ENCODE results near the gene RASA4B.
A peak's percentile ranks its signal among the peaks of the same experiment; 100 is the strongest.
"Not testable (repeated sequence)": the region's sequence is repeated elsewhere in the genome, so short reads cannot be mapped to it uniquely, and the experiment has no call there.

The RASA4B gene

GRCh38 chr7:102484317-102484716 lies 33.3 kb downstream of the RASA4B start:
- not testable (repeated sequence) for H3K79me1 ChIP-seq (ENCODE audit: low read length); H3K4me3 ChIP-seq (ENCODE audit: low read depth, low read length); H4K8ac ChIP-seq (ENCODE audit: low read depth, low read length); H3K4ac ChIP-seq (ENCODE audit: low read depth, low read length); H3K23ac ChIP-seq (ENCODE audit: low read length); H3K79me2 ChIP-seq (ENCODE audit: control insufficient read depth, insufficient read depth, low read length, poor library complexity); H2AK5ac ChIP-seq (ENCODE audit: low read length); H3K14ac ChIP-seq (ENCODE audit: low read length); H3K9ac ChIP-seq (ENCODE audit: low read length); DNase-seq; H3K4me2 ChIP-seq (ENCODE audit: low read length); H4K12ac ChIP-seq (ENCODE audit: low read depth, low read length); H3K36me3 ChIP-seq (ENCODE audit: control insufficient read depth in 1 of 2, insufficient read depth in 2 of 2, low read length in 2 of 2); H3K27ac ChIP-seq (ENCODE audit: low read depth, low read length); H4K91ac ChIP-seq (ENCODE audit: low read depth, low read length); H3K9me3 ChIP-seq (ENCODE audit: insufficient read depth, low read depth, low read length); H3K4me1 ChIP-seq (ENCODE audit: control insufficient read depth in 1 of 2, insufficient read depth in 2 of 2, low read length in 2 of 2); H2BK12ac ChIP-seq (ENCODE audit: low read length); H2BK5ac ChIP-seq (ENCODE audit: low read depth, low read length, poor library complexity); H3K27me3 ChIP-seq (ENCODE audit: insufficient read depth, low read length); H3K18ac ChIP-seq (ENCODE audit: low read length); H2BK120ac ChIP-seq (ENCODE audit: insufficient read depth, low read length, poor library complexity); H2AFZ ChIP-seq (ENCODE audit: insufficient read depth, low read length, poor library complexity)
- WGBS (ENCODE audit: extremely low coverage, insufficient coverage, insufficient read length) = no CpG with 5 or more reads among the region's 5 CpGs

- no CpG with 5 or more reads among the region's 10 CpGs for WGBS (ENCODE audit: extremely low coverage, insufficient coverage, insufficient read length)
- not testable (repeated sequence) for H2AFZ ChIP-seq (ENCODE audit: insufficient read depth, low read length, poor library complexity); H2BK120ac ChIP-seq (ENCODE audit: insufficient read depth, low read length, poor library complexity); H2AK5ac ChIP-seq (ENCODE audit: low read length); H2BK5ac ChIP-seq (ENCODE audit: low read depth, low read length, poor library complexity); H4K12ac ChIP-seq (ENCODE audit: low read depth, low read length); H3K9me3 ChIP-seq (ENCODE audit: insufficient read depth, low read depth, low read length); H3K9ac ChIP-seq (ENCODE audit: low read length); H2BK12ac ChIP-seq (ENCODE audit: low read length); H3K4me2 ChIP-seq (ENCODE audit: low read length); H3K18ac ChIP-seq (ENCODE audit: low read length); H3K27me3 ChIP-seq (ENCODE audit: insufficient read depth, low read length); H4K8ac ChIP-seq (ENCODE audit: low read depth, low read length); H3K79me1 ChIP-seq (ENCODE audit: low read length); H3K14ac ChIP-seq (ENCODE audit: low read length); H3K79me2 ChIP-seq (ENCODE audit: control insufficient read depth, insufficient read depth, low read length, poor library complexity); DNase-seq; H3K36me3 ChIP-seq (ENCODE audit: control insufficient read depth in 1 of 2, insufficient read depth in 2 of 2, low read length in 2 of 2); H3K23ac ChIP-seq (ENCODE audit: low read length); H3K4me1 ChIP-seq (ENCODE audit: control insufficient read depth in 1 of 2, insufficient read depth in 2 of 2, low read length in 2 of 2); H3K4me3 ChIP-seq (ENCODE audit: low read depth, low read length); H3K4ac ChIP-seq (ENCODE audit: low read depth, low read length); H3K27ac ChIP-seq (ENCODE audit: low read depth, low read length); H4K91ac ChIP-seq (ENCODE audit: low read depth, low read length)
Measured at GRCh38 chr7:102481962-102482361, 35.6 kb downstream of the RASA4B start.

- not testable (repeated sequence) for H3K4me1 ChIP-seq (ENCODE audit: control insufficient read depth in 1 of 2, insufficient read depth in 2 of 2, low read length in 2 of 2); H2AFZ ChIP-seq (ENCODE audit: insufficient read depth, low read length, poor library complexity); H2AK5ac ChIP-seq (ENCODE audit: low read length); H3K36me3 ChIP-seq (ENCODE audit: control insufficient read depth in 1 of 2, insufficient read depth in 2 of 2, low read length in 2 of 2); H3K23ac ChIP-seq (ENCODE audit: low read length); H3K9me3 ChIP-seq (ENCODE audit: insufficient read depth, low read depth, low read length); H4K8ac ChIP-seq (ENCODE audit: low read depth, low read length); H3K14ac ChIP-seq (ENCODE audit: low read length); H3K27ac ChIP-seq (ENCODE audit: low read depth, low read length); H3K4me2 ChIP-seq (ENCODE audit: low read length); H4K12ac ChIP-seq (ENCODE audit: low read depth, low read length); H3K9ac ChIP-seq (ENCODE audit: low read length); H3K18ac ChIP-seq (ENCODE audit: low read length); H4K91ac ChIP-seq (ENCODE audit: low read depth, low read length); H3K79me1 ChIP-seq (ENCODE audit: low read length); H2BK120ac ChIP-seq (ENCODE audit: insufficient read depth, low read length, poor library complexity); H3K4ac ChIP-seq (ENCODE audit: low read depth, low read length); H2BK12ac ChIP-seq (ENCODE audit: low read length); H2BK5ac ChIP-seq (ENCODE audit: low read depth, low read length, poor library complexity); H3K4me3 ChIP-seq (ENCODE audit: low read depth, low read length); H3K27me3 ChIP-seq (ENCODE audit: insufficient read depth, low read length); H3K79me2 ChIP-seq (ENCODE audit: control insufficient read depth, insufficient read depth, low read length, poor library complexity)
- no CpG with 5 or more reads among the region's 11 CpGs for WGBS (ENCODE audit: extremely low coverage, insufficient coverage, insufficient read length)
- DNase-seq = peak in 1 of 2 donors; percentile 17
Measured at GRCh38 chr7:102479982-102480637, 37.5 kb downstream of the RASA4B start.

- WGBS (ENCODE audit: extremely low coverage, insufficient coverage, insufficient read length) = no CpG with 5 or more reads among the region's 10 CpGs
Measured at GRCh38 chr7:102479209-102479584, 38.4 kb downstream of the RASA4B start.

More at GRCh38 chr7:102479209-102479584, 38.4 kb downstream of the RASA4B start:
- not testable (repeated sequence) for DNase-seq; H4K12ac ChIP-seq (ENCODE audit: low read depth, low read length); H3K23ac ChIP-seq (ENCODE audit: low read length); H3K79me1 ChIP-seq (ENCODE audit: low read length); H2AFZ ChIP-seq (ENCODE audit: insufficient read depth, low read length, poor library complexity); H3K14ac ChIP-seq (ENCODE audit: low read length); H2BK120ac ChIP-seq (ENCODE audit: insufficient read depth, low read length, poor library complexity); H3K9ac ChIP-seq (ENCODE audit: low read length); H3K79me2 ChIP-seq (ENCODE audit: control insufficient read depth, insufficient read depth, low read length, poor library complexity); H3K4me3 ChIP-seq (ENCODE audit: low read depth, low read length); H2BK5ac ChIP-seq (ENCODE audit: low read depth, low read length, poor library complexity); H4K91ac ChIP-seq (ENCODE audit: low read depth, low read length); H3K4ac ChIP-seq (ENCODE audit: low read depth, low read length); H4K8ac ChIP-seq (ENCODE audit: low read depth, low read length); H3K9me3 ChIP-seq (ENCODE audit: insufficient read depth, low read depth, low read length); H3K18ac ChIP-seq (ENCODE audit: low read length); H3K4me1 ChIP-seq (ENCODE audit: control insufficient read depth in 1 of 2, insufficient read depth in 2 of 2, low read length in 2 of 2); H3K4me2 ChIP-seq (ENCODE audit: low read length); H3K27ac ChIP-seq (ENCODE audit: low read depth, low read length); H2AK5ac ChIP-seq (ENCODE audit: low read length); H3K27me3 ChIP-seq (ENCODE audit: insufficient read depth, low read length); H3K36me3 ChIP-seq (ENCODE audit: control insufficient read depth in 1 of 2, insufficient read depth in 2 of 2, low read length in 2 of 2); H2BK12ac ChIP-seq (ENCODE audit: low read length)
